ENCODE measurements around the gene FOXN1.

The FOXN1 gene

GRCh38 chr17:28511858-28512461 lies 5.8 kb downstream of the FOXN1 start:
- DNase-seq (ENCODE audit: low read depth) = no peak
- no peak overlapping the region for H3K4me3 ChIP-seq (ENCODE audit: low read length)
- TF ChIP-seq, protein P1, sequence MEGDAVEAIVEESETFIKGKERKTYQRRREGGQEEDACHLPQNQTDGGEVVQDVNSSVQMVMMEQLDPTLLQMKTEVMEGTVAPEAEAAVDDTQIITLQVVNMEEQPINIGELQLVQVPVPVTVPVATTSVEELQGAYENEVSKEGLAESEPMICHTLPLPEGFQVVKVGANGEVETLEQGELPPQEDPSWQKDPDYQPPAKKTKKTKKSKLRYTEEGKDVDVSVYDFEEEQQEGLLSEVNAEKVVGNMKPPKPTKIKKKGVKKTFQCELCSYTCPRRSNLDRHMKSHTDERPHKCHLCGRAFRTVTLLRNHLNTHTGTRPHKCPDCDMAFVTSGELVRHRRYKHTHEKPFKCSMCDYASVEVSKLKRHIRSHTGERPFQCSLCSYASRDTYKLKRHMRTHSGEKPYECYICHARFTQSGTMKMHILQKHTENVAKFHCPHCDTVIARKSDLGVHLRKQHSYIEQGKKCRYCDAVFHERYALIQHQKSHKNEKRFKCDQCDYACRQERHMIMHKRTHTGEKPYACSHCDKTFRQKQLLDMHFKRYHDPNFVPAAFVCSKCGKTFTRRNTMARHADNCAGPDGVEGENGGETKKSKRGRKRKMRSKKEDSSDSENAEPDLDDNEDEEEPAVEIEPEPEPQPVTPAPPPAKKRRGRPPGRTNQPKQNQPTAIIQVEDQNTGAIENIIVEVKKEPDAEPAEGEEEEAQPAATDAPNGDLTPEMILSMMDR (conservative IDR thresholded peaks at IDR 0.05; ENCODE audit: low read depth, low read length) = peak; percentile 0

DNA sequence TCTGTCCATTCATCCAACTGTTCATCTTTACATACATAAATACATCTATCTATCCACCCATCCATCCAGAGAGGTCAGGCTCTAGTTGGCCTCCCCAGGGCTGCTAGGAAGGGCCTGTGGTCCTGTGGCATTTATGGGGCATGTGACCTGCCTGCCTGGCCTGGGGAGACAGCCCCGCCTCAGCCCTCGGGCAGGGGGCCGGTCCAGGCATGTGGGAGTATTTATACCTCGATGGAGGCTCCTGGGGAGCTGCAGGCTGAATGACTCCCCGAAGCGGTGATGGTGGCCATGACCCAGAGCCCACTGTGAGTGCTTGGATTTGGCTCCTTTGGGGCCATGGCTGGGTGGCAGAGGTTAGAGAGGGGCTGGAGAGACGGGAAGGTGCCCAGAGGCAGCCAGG lies 7.3 kb downstream of the FOXN1 start:
- no peak overlapping the region for H3K4me3 ChIP-seq (ENCODE audit: low read length)
- TF ChIP-seq, protein P1 (conservative IDR thresholded peaks at IDR 0.05; ENCODE audit: low read depth, low read length) = no peak

DNA sequence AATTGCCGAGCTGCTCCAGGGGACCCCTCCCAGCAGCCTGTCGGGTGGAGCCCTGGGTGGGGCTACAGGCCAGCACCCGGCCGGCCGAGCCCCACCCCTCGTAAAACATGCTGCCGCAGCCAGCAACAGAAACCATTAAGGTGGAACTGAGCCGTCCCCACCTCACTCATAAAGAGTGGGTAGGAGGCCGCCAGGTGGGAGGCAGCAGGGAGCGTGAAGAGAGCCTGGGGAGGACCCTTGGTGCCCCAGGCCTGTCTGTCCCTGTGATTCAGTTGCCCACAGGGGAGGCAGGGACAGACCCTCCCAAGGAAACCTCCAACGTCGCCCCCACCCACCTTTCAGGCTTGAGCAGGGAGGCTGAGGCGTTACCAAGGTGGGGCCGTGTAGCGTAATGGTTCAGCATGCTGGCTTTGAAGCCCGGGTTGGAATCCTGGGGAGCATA lies 8.4 kb downstream of the FOXN1 start:
- H3K4me3 ChIP-seq (ENCODE audit: low read length) = no peak overlapping the region
- DNase-seq (ENCODE audit: low read depth) = no peak
- TF ChIP-seq, protein P1 (conservative IDR thresholded peaks at IDR 0.05; ENCODE audit: low read depth, low read length) = no peak

More for the DNA sequence above, 7.3 kb downstream of the FOXN1 start:
- no peak for DNase-seq (ENCODE audit: low read depth)

DNA sequence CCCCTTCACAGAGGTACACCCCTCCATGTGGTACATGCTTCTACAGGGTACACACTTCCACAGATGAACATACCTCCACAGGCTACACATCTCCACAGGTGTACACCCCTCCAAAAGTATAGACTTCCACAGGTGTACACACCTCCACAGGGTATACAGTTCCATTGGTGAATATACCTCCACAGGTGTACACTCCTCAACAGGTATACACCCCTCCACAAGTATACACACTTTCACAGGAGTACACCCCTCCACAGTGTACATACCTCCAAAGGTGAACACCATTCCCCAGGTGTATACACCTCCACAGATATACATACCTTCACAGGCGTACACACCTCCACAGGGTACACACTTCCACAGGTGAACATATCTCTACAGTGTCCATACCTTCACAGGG lies 9.4 kb downstream of the FOXN1 start:
- no peak for DNase-seq (ENCODE audit: low read depth)
- no peak overlapping the region for H3K4me3 ChIP-seq (ENCODE audit: low read length)
- TF ChIP-seq, protein P1 (conservative IDR thresholded peaks at IDR 0.05; ENCODE audit: low read depth, low read length) = no peak

DNA sequence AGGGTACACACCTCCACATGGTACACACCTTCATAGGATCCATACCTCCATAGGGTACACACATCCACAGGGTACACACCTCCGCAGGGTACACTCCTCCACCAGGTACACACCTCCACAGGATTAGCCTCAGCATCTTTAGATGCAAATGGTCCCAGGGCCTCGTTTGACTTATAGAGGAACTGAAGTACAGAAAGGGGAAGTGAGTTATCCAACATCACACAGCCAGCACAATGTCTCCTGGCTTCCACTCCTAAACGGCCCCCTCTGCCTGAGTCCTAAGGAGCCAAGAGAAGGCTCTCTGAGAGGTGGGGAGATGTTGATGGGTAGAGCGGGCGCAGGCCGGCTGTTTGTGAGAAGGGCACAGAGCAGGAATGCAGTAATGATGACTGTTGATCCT lies 12.0 kb downstream of the FOXN1 start:
- H3K4me3 ChIP-seq (ENCODE audit: low read length) = no peak overlapping the region
- TF ChIP-seq, protein P1 (conservative IDR thresholded peaks at IDR 0.05; ENCODE audit: low read depth, low read length) = no peak
- DNase-seq (ENCODE audit: low read depth) = no peak

GRCh38 chr17:28518578-28518977 lies 12.4 kb downstream of the FOXN1 start:
- TF ChIP-seq, protein P1 (conservative IDR thresholded peaks at IDR 0.05; ENCODE audit: low read depth, low read length) = no peak
- no peak overlapping the region for H3K4me3 ChIP-seq (ENCODE audit: low read length)
- DNase-seq (ENCODE audit: low read depth) = no peak

DNA sequence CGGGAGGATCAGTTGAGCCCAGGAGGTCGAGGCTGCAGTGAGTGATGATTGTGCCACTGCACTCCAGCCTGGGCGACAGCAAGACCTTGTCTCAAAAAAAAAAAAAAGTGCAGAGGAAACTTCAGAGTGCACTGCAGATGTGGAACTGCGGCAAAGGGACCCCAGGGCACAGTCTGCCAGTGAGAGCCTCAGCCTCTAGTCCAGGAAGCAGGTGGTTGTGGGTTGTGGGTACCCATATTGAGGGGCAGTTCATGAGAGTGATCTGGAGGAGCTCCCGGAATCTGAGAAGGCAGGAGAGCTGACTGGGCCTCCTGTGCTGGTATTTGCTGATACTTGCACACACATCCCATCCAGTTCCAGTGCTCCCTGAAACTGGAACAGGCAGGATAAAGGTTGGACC lies 13.1 kb downstream of the FOXN1 start:
- no peak for DNase-seq (ENCODE audit: low read depth)
- TF ChIP-seq, protein P1 (conservative IDR thresholded peaks at IDR 0.05; ENCODE audit: low read depth, low read length) = no peak
- no peak overlapping the region for H3K4me3 ChIP-seq (ENCODE audit: low read length)
